NT2/D1 (cell line): Measurements from ENCODE around the gene CRYL1.

Experiments used
- DNase-seq: peaks from one replicate; pipeline ENCODE4 v3.0.0-alpha.2; 2011; ENCODE audit warnings: low read depth, low spot score
- H3K27me3 ChIP-seq: 2 replicates; pipeline ENCODE4 v1.6.0; 2011; ENCODE audit warnings: mild to moderate bottlenecking; ENCODE audit not compliant: insufficient read length, insufficient read depth
- H3K36me3 ChIP-seq: 2 replicates; pipeline ENCODE4 v1.6.1; 2011; ENCODE audit warnings: mild to moderate bottlenecking, low read length, mixed read lengths; ENCODE audit not compliant: insufficient read depth, insufficient read length
- H3K4me1 ChIP-seq: 2 replicates; pipeline ENCODE4 v1.5.1; 2011; ENCODE audit not compliant: insufficient read depth, insufficient read length
- H3K4me3 ChIP-seq: 2 replicates; pipeline ENCODE4 v1.5.1; 2011; ENCODE audit warnings: low read depth; ENCODE audit not compliant: insufficient read length
- H3K9ac ChIP-seq: 2 replicates; pipeline ENCODE4 v1.6.0; 2011; ENCODE audit warnings: low read depth; ENCODE audit not compliant: insufficient read length
- H3K9me3 ChIP-seq: 2 replicates; pipeline ENCODE4 v1.5.1; 2011; ENCODE audit warnings: mild to moderate bottlenecking, low read length; ENCODE audit not compliant: insufficient read depth
- SUZ12 ChIP-seq: IDR thresholded peaks from 2 replicates; pipeline ENCODE4 v1.6.1; 2011; ENCODE audit not compliant: insufficient read length, insufficient read depth; ENCODE audit errors: extremely low read depth
- YY1 ChIP-seq: IDR thresholded peaks from 2 replicates; pipeline ENCODE4 v1.6.1; 2011; ENCODE audit not compliant: insufficient read length, insufficient read depth
- ZNF274 ChIP-seq: IDR thresholded peaks from 2 replicates; pipeline ENCODE4 v1.6.1; 2011; ENCODE audit warnings: mild to moderate bottlenecking, low read depth, low read length

CRYL1 gene

DNA sequence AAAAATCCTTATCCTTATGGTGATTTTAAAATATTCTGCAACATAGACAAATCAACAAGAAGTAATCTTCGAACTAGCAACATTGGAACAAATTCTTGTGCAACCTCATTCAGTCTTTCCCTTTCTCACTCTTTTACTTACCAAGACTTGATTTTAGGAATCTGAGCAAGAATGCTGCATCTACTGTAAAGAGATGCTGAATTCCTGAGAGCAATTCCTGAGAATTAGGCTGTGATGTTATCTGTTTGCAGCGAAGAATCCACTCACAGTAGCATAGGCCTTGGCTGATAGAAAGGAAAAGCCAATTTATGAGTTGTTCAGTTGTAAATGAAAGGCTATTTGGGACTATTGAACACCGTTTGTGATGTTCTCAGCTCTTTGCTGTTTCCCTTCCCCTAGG, 144.3 kb downstream of the CRYL1 start:
- no peak overlapping the region for H3K4me3 ChIP-seq
- no peaks in the 10 kb centered on the region for H3K27me3 ChIP-seq
- H3K9ac ChIP-seq, result no peak overlapping the region
- no peak for DNase-seq
- TF ChIP-seq ZNF274, result no peak
- no peak for TF ChIP-seq YY1
- TF ChIP-seq SUZ12, result no peak
- no peaks in the 10 kb centered on the region for H3K9me3 ChIP-seq
- no peaks in the 10 kb centered on the region for H3K4me1 ChIP-seq
- no peaks in the 10 kb centered on the region for H3K36me3 ChIP-seq

DNA sequence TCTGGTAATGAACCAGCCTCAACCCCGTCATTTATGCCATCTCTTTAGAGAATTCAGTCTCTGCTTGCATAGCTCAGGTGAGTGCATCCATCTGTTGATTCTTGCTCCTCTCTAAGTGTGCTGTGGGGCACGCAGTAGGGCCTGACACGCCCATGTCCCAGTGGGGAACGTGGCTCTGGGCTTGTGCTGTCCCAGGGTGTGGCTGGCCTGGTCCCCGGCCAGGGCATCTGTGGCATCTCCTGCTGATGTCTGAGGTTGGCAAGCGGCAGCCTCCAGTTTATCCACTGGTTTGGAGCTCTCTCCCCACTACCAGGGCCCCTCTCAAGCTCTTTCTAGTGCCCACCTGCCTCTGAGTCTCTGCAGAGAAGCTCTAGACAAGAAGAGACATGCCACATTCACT, 146.9 kb downstream of the CRYL1 start:
- Histone ChIP-seq H3K9ac (no peak overlapping the region), H3K4me3 (no peak overlapping the region), H3K27me3 (no peaks in the 10 kb centered on the region), H3K4me1 (no peaks in the 10 kb centered on the region), H3K9me3 (no peaks in the 10 kb centered on the region), H3K36me3 (no peaks in the 10 kb centered on the region)
- no peak for TF ChIP-seq ZNF274
- DNase-seq, result no peak

DNA sequence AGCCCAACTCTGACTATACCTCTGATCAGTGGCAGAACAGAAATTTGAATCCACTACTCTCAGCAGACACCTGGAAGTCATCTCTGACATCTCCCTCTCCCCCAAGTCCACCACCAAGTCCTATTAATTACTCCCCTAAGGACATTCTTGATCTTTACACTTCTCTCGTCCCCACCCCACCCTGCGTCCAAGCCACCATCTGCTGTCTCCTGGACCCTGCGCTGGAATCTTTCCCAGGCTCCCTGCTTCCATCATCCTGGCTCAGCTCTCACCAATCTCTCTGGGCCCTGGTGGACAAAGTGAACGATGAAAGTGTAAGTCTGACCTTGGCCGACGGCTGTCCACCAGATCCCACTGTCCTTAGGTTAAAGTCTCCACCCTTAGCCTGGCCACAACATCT, 147.9 kb downstream of the CRYL1 start:
- Histone ChIP-seq H3K4me1 (no peaks in the 10 kb centered on the region), H3K9ac (no peak overlapping the region), H3K9me3 (0 out of 2 replicates have a peak, but pooled peaks cover 3% of the 10 kb centered on the region), H3K4me3 (no peak overlapping the region), H3K36me3 (no peaks in the 10 kb centered on the region), H3K27me3 (no peaks in the 10 kb centered on the region)
- DNase-seq, result no peak
- TF ChIP-seq ZNF274 (no peak), YY1 (no peak), SUZ12 (no peak)

DNA sequence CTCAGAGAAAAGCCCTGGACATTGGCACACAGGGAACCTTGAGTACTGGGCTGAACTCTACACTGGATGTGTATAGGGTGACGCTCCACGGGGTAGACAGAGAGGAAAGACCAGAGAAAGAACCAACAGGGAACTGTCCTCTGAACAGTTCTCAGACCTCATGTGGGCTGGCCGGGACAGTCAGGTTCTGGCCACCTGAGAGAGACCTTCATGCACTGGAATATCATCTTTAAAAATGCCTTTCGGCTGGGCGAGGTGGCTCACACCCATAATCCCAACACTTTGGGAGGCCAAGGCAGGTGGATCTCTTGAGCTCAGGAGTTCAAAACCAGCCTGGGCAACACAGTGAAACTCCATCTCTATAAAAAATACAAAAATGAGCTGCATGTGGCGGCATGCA, 149.8 kb downstream of the CRYL1 start:
- Histone ChIP-seq H3K9me3 (0 out of 2 replicates have a peak, but pooled peaks cover 4% of the 10 kb centered on the region), H3K27me3 (no peaks in the 10 kb centered on the region), H3K4me1 (no peaks in the 10 kb centered on the region), H3K36me3 (no peaks in the 10 kb centered on the region), H3K9ac (no peak overlapping the region), H3K4me3 (no peak overlapping the region)
- DNase-seq, result no peak
- no peak for TF ChIP-seq YY1
- TF ChIP-seq SUZ12, result no peak
- no peak for TF ChIP-seq ZNF274

DNA sequence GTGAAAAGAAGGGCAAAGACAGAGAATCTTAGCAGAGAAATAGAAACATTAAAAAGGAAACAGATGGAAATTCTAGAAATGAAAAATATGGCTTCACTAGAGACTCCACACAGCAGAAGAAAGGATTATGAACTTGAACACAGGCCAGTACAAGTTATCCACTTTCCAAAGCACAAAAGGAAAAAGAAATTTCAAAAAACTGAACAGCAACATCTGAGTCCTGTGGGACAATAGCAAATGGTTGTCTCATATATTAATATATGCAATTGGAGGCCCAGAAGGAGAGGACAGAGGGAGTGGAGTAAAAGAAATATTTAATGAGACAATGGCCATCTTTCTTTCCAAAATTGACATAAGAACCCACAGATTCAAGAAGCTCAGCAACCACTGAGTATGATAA, 151.8 kb downstream of the CRYL1 start:
- Histone ChIP-seq H3K4me1 (no peaks in the 10 kb centered on the region), H3K4me3 (no peak overlapping the region), H3K36me3 (no peaks in the 10 kb centered on the region), H3K9ac (no peak overlapping the region), H3K27me3 (no peaks in the 10 kb centered on the region), H3K9me3 (0 out of 2 replicates have a peak, but pooled peaks cover 4% of the 10 kb centered on the region)
- DNase-seq, result no peak
- TF ChIP-seq SUZ12 (no peak), YY1 (no peak), ZNF274 (no peak)

DNA sequence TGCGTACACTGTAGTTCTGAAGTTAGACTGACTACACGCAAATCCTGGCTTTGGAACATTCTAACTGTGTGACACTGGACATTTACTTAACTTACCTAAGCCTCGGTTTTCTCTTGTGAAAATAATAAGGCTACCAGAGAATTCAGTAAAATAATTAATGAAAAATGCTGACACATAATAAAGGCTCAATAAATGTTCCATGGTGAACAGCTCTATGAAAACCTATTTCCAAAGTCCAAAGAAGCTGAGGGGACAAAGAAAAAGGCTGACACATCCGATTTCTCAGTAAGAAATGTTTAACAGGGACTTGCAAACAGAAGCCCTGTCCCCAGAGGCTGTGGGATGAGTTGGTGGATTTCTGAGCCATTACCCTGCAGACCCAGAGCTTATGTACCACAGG, 153.8 kb downstream of the CRYL1 start:
- Histone ChIP-seq H3K27me3 (no peaks in the 10 kb centered on the region), H3K4me3 (no peak overlapping the region)
- TF ChIP-seq YY1, result no peak
- no peak for TF ChIP-seq SUZ12
- no peak for TF ChIP-seq ZNF274

DNA sequence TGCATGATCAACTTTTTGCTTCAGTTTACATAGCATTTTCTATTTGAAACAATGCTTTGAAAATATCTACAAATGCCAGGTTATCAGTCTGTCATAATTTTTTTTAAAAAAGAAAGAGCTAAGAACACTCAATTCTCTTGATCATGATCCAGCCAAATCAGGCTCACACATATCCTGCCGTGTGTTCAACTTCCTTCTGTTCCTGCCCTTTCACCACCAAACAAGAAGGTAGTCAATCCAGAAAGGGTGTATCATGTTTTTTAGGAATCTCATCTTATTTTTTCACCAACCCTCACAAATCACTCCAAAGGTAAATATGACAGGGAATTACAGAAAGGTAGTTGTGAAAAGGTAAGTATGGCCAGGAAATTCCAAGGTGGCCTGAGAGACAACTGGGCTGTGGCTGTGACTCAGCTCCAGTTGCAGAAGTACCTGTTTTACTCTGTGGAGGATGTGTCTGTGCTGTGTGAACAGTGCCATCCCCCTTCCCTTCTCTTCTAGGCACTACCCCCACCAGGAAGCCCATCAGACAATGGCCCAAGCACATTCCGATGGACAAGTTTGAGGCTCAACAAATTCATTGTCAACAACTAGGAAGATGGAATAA, 154.7 kb downstream of the CRYL1 start:
- TF ChIP-seq ZNF274 (no peak), SUZ12 (no peak), YY1 (no peak)
- Histone ChIP-seq H3K9me3 (0 out of 2 replicates have a peak, but pooled peaks cover 4% of the 10 kb centered on the region), H3K4me3 (no peak overlapping the region), H3K9ac (no peak overlapping the region), H3K36me3 (no peaks in the 10 kb centered on the region), H3K4me1 (no peaks in the 10 kb centered on the region), H3K27me3 (no peaks in the 10 kb centered on the region)
- DNase-seq, result no peak

More for the DNA sequence above, 153.8 kb downstream of the CRYL1 start:
- Histone ChIP-seq H3K36me3 (no peaks in the 10 kb centered on the region), H3K9me3 (0 out of 2 replicates have a peak, but pooled peaks cover 4% of the 10 kb centered on the region), H3K9ac (no peak overlapping the region), H3K4me1 (no peaks in the 10 kb centered on the region)
- no peak for DNase-seq

DNA sequence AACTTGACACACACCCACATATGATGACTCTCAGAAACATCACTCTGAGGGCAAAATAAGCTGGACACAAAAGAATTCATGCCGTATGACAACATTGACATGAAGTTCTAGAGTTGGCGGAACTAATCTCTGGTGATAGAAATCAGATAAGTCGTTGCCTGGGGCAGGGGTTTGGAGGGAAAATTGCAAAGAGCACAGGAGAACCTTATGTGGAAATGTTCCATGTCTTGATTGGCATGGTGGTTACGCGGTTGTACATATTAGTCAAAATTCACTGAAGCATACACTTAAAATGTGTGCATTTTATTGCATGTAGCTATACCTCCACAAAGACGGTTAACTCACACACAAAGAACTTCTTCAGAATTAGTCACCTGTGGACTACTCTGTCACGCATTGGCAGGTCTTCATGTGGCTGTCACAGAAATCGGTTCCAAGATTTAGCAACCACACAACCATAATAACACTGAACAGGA, 155.7 kb downstream of the CRYL1 start:
- H3K27me3 ChIP-seq, result no peaks in the 10 kb centered on the region
- H3K4me3 ChIP-seq, result no peak overlapping the region
- DNase-seq, result no peak
- no peak for TF ChIP-seq YY1
- no peak for TF ChIP-seq ZNF274
- TF ChIP-seq SUZ12, result no peak
- H3K9me3 ChIP-seq, result 0 out of 2 replicates have a peak, but pooled peaks cover 4% of the 10 kb centered on the region
- H3K36me3 ChIP-seq, result no peaks in the 10 kb centered on the region
- no peak overlapping the region for H3K9ac ChIP-seq
- H3K4me1 ChIP-seq, result no peaks in the 10 kb centered on the region
